ENCODE measurements around the gene SSH2. TPM values are rescaled to one million over a fixed set of nuclear protein-coding genes. Genes with fewer than 3 reads are reported as not detected.

Gene SSH2
- total and polyA plus RNA-seq, 2 of the 13 experiments (the other 11 are each of a cell fraction or from before 2014, with no cell fraction given), result 6.0 to 6.4 TPM

DNA sequence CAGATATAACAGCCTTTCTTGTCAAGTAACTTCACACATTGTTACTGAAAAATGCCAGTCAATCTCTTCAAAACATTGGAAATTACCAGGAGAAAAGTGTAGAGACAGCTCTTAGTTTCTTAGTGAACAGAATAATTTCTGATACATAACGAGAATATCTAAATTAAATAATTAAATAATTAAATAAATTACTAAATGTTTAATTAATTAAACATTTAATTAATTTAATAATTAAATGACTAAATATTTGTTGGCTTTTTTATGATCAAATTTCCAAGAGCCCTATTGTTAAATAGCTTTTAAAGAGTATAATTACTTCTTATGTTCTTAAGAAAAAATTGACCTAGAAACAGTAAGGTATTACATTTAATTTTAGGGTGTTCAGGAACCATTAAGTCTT lies 129.6 kb downstream of the SSH2 start:
- BruUV-seq (replicated peaks), result no TSS peak
- ChIA-PET CTCF (ENCODE audit: low intra/inter-chr PET ratio, low total read pairs) (no interaction called here), POLR2A (no interaction called here)
- ATAC-seq (no peak), DNase-seq (ENCODE audit: low spot score) (no peak), FAIRE-seq (no peak)
- no peak overlapping the region for H3K27ac ChIP-seq (ENCODE audit: extremely low read length, insufficient read depth, low read length)
- no peaks in the 10 kb centered on the region for H3K79me2 ChIP-seq (ENCODE audit: insufficient read depth, low read length)
- no peaks in the 10 kb centered on the region for H3K27me3 ChIP-seq (ENCODE audit: control insufficient read depth in 1 of 2, insufficient read depth in 2 of 2, low read length in 2 of 2)
- in situ Hi-C loops (cut with HindIII; ENCODE audit: extremely low pct_ligation_motif_present, low pct_unique_long_range_greater_than_20kb), result no loop called here
- no peak overlapping the region for H3K9ac ChIP-seq (ENCODE audit: insufficient read depth, low read depth, low read length)
- TF ChIP-seq ZNF550 (CRISPR knock-in tag; IDR thresholded peaks at IDR 0.05; ENCODE audit: borderline replicate concordance) (no peak), AHR (CRISPR knock-in tag; IDR thresholded peaks at IDR 0.05) (no peak), ZNF460 (CRISPR knock-in tag; IDR thresholded peaks at IDR 0.05; ENCODE audit: borderline replicate concordance) (no peak), MXI1 (IDR thresholded peaks at IDR 0.05; ENCODE audit: borderline replicate concordance, low read depth, low read length) (no peak), CENPT (CRISPR knock-in tag; IDR thresholded peaks at IDR 0.05; ENCODE audit: low read depth) (no peak), ZNF720 (CRISPR knock-in tag; IDR thresholded peaks at IDR 0.05) (no peak), ATF7-NPFF (CRISPR knock-in tag; IDR thresholded peaks at IDR 0.05; ENCODE audit: low read depth) (no peak), ELF4 (CRISPR knock-in tag; IDR thresholded peaks at IDR 0.05; ENCODE audit: borderline replicate concordance) (no peak), SAP130 (CRISPR knock-in tag; IDR thresholded peaks at IDR 0.05; ENCODE audit: low read depth) (no peak), ZNF646 (CRISPR knock-in tag; IDR thresholded peaks at IDR 0.05) (no peak), ERF (CRISPR knock-in tag; IDR thresholded peaks at IDR 0.05) (no peak), ZNF530 (CRISPR knock-in tag; IDR thresholded peaks at IDR 0.05; ENCODE audit: low read depth) (no peak), RORA (CRISPR knock-in tag; IDR thresholded peaks at IDR 0.05) (no peak), ZNF616 (CRISPR knock-in tag; IDR thresholded peaks at IDR 0.05; ENCODE audit: low read depth) (no peak), ZBTB3 (CRISPR knock-in tag; IDR thresholded peaks at IDR 0.05; ENCODE audit: borderline replicate concordance, low read depth) (no peak), ZSCAN20 (CRISPR knock-in tag; IDR thresholded peaks at IDR 0.05; ENCODE audit: borderline replicate concordance) (no peak)
- TF ChIP-seq, protein P1, sequence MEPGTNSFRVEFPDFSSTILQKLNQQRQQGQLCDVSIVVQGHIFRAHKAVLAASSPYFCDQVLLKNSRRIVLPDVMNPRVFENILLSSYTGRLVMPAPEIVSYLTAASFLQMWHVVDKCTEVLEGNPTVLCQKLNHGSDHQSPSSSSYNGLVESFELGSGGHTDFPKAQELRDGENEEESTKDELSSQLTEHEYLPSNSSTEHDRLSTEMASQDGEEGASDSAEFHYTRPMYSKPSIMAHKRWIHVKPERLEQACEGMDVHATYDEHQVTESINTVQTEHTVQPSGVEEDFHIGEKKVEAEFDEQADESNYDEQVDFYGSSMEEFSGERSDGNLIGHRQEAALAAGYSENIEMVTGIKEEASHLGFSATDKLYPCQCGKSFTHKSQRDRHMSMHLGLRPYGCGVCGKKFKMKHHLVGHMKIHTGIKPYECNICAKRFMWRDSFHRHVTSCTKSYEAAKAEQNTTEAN (CRISPR knock-in tag; conservative IDR thresholded peaks at IDR 0.05), result no peak
- TF ChIP-seq, protein P2, sequence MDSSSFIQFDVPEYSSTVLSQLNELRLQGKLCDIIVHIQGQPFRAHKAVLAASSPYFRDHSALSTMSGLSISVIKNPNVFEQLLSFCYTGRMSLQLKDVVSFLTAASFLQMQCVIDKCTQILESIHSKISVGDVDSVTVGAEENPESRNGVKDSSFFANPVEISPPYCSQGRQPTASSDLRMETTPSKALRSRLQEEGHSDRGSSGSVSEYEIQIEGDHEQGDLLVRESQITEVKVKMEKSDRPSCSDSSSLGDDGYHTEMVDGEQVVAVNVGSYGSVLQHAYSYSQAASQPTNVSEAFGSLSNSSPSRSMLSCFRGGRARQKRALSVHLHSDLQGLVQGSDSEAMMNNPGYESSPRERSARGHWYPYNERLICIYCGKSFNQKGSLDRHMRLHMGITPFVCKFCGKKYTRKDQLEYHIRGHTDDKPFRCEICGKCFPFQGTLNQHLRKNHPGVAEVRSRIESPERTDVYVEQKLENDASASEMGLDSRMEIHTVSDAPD (CRISPR knock-in tag; IDR thresholded peaks at IDR 0.05), result no peak
- no peaks in the 10 kb centered on the region for H3K36me3 ChIP-seq (replicated peaks in 1 of 2; ENCODE audit: control insufficient read depth in 1 of 2, insufficient read depth in 2 of 2, low read length in 2 of 2)
- H3K4me3 ChIP-seq (replicated peaks in 1 of 3; ENCODE audit: insufficient read depth in 1 of 3, low read depth in 2 of 3, low read length in 3 of 3), result no peak overlapping the region
- H3K9me3 ChIP-seq (ENCODE audit: low read length), result no peaks in the 10 kb centered on the region
- H4K20me1 ChIP-seq (ENCODE audit: insufficient read depth, low read length), result no peaks in the 10 kb centered on the region
- H3K4me2 ChIP-seq (ENCODE audit: low read depth, low read length), result no peak overlapping the region
- no peak overlapping the region for H2AFZ ChIP-seq (ENCODE audit: low read length)
- WGBS (ENCODE audit: low lambda C conversion rate), result 98% methylated on average over 1 of the region's 1 CpG
- intact Hi-C loops (cut with micrococcal nuclease; ENCODE audit: unreplicated experiment), result loop anchor here (10.0 kb wide), 1 partner anchor 294 kb away; no protein-coding TSS in a partner anchor
- no peaks in the 10 kb centered on the region for H3K4me1 ChIP-seq (ENCODE audit: insufficient read depth, low read length)

All from HepG2 (cell line).